PC-9 (cell line): ENCODE results near the gene APOB. TPM values are rescaled to one million over a fixed set of nuclear protein-coding genes. Genes with fewer than 3 reads are reported as not detected.
A peak's percentile ranks its signal among the peaks of the same experiment; 100 is the strongest.

Experiments used
- BruUV-seq: library from RNA; stranded (reverse); fragments of 400-500 nt; replicated peaks from 2 replicates; lab custom pipeline; 2021; lab: Mats Ljungman, UMichigan
- CTCF ChIA-PET: fragments of 300-600 bp; sonication (Branson Sonifier 250); formaldehyde crosslinking; loops from one replicate; lab custom pipeline; 2022; ENCODE audit warnings: antibody characterized with exemption; lab: Charles Lee
- POLR2A ChIA-PET: fragments of 300-600 bp; sonication (Branson Sonifier 250); formaldehyde crosslinking; loops from one replicate; lab custom pipeline; 2022; ENCODE audit warnings: antibody characterized with exemption; ENCODE audit not compliant: unreplicated experiment; lab: Charles Lee
- DNase-seq, 2 experiments: peaks; one replicate each; pipeline versions ENCODE4 v3.0.0 to v3.0.0-alpha.2; 2015 to 2022; ENCODE audit warnings: mixed read lengths in 1 of 2
- H2AFZ ChIP-seq: fragments of 200-600 bp; sonication (generic); 2 replicates; pipeline ENCODE4 v1.8.1; 2017; ENCODE audit warnings: antibody characterized with exemption
- H3F3A ChIP-seq: fragments of 200-600 bp; sonication (generic); 2 replicates; pipeline ENCODE4 v1.8.1; 2017; ENCODE audit warnings: antibody characterized with exemption, mild to moderate bottlenecking, low read depth; ENCODE audit not compliant: insufficient read depth
- H3K27ac ChIP-seq: fragments of 200-600 bp; sonication (generic); 2 replicates; pipeline ENCODE4 v1.6.1; 2016; ENCODE audit warnings: mixed run types
- H3K27me3 ChIP-seq: fragments of 200-600 bp; sonication (generic); 2 replicates; pipeline ENCODE4 v1.6.1; 2016; ENCODE audit warnings: low read depth, mixed run types; ENCODE audit not compliant: insufficient read depth
- H3K36me3 ChIP-seq: fragments of 200-600 bp; sonication (generic); 2 replicates; pipeline ENCODE4 v1.6.1; 2016; ENCODE audit warnings: low read depth, mixed run types
- H3K4me1 ChIP-seq: fragments of 200-600 bp; sonication (generic); replicated peaks from 2 replicates; pipeline ENCODE4 v1.6.1; 2016; ENCODE audit warnings: mixed run types; ENCODE audit not compliant: insufficient read depth
- H3K4me2 ChIP-seq: fragments of 200-600 bp; sonication (generic); 2 replicates; pipeline ENCODE4 v1.6.1; 2017; ENCODE audit warnings: mixed run types
- H3K4me3 ChIP-seq: fragments of 200-600 bp; sonication (generic); 2 replicates; pipeline ENCODE4 v1.6.1; 2016; ENCODE audit warnings: mixed run types
- H3K79me2 ChIP-seq: fragments of 200-600 bp; sonication (generic); 2 replicates; pipeline ENCODE4 v1.6.1; 2017; ENCODE audit warnings: low read depth, mixed run types
- H3K9me2 ChIP-seq: fragments of 200-600 bp; sonication (generic); 2 replicates; pipeline ENCODE4 v1.8.1; 2017; ENCODE audit warnings: mild to moderate bottlenecking; ENCODE audit not compliant: insufficient read depth
- H3K9me3 ChIP-seq: fragments of 200-600 bp; sonication (generic); 2 replicates; pipeline ENCODE4 v1.8.1; 2016; ENCODE audit warnings: low read depth; ENCODE audit not compliant: insufficient read depth
- H4K20me1 ChIP-seq: fragments of 200-600 bp; sonication (generic); 2 replicates; pipeline ENCODE4 v1.8.1; 2017; ENCODE audit not compliant: insufficient read depth
- EZH2 ChIP-seq: fragments of 200-600 bp; sonication (generic); IDR thresholded peaks from 2 replicates; pipeline ENCODE4 v1.8.0; 2017; ENCODE audit warnings: antibody characterized with exemption, low read depth
- intact Hi-C: fragments of 100-400 bp; cut with micrococcal nuclease; formaldehyde crosslinking; loops from one replicate; pipeline ENCODE4 v1.10.0; 2022; ENCODE audit not compliant: unreplicated experiment
- total RNA-seq: library from RNA; stranded (reverse); gene quantifications from 2 replicates; pipeline ENCODE4 v1.2.3, GENCODE V29; 2021
- TF ChIP-seq, protein P1 (sequence below): fragments of 200-600 bp; sonication (generic); conservative IDR thresholded peaks from 2 replicates; pipeline ENCODE4 v1.6.1; 2017; ENCODE audit warnings: mixed run types, antibody characterized with exemption, mild to moderate bottlenecking, moderate library complexity

The APOB gene
- total RNA-seq, 1 experiment from 2014 or later: not detected

GRCh38 chr2:21005700-21006422, 38.0 kb downstream of the APOB start:
- intact Hi-C loops: no loop called here
- Histone ChIP-seq H3K36me3 (no peaks in the 10 kb centered on the region), H3K79me2 (no peaks in the 10 kb centered on the region), H3K4me1 (no peaks in the 10 kb centered on the region), H3K27ac (no peak overlapping the region), H3K27me3 (peaks cover 79% of the 10 kb centered on the region), H3K9me2 (no peaks in the 10 kb centered on the region), H3F3A (no peaks in the 10 kb centered on the region), H4K20me1 (no peaks in the 10 kb centered on the region), H3K9me3 (0 out of 2 replicates have a peak, but pooled peaks cover 5% of the 10 kb centered on the region), H3K4me2 (no peak overlapping the region), H2AFZ (no peak overlapping the region), H3K4me3 (no peak overlapping the region)
- BruUV-seq: no TSS peak
- DNase-seq: peak in 1 of 2 experiments; percentile 11
- CTCF ChIA-PET: no interaction called here
- POLR2A ChIA-PET: no interaction called here
- TF ChIP-seq EZH2: no peak
- TF ChIP-seq, protein P1, sequence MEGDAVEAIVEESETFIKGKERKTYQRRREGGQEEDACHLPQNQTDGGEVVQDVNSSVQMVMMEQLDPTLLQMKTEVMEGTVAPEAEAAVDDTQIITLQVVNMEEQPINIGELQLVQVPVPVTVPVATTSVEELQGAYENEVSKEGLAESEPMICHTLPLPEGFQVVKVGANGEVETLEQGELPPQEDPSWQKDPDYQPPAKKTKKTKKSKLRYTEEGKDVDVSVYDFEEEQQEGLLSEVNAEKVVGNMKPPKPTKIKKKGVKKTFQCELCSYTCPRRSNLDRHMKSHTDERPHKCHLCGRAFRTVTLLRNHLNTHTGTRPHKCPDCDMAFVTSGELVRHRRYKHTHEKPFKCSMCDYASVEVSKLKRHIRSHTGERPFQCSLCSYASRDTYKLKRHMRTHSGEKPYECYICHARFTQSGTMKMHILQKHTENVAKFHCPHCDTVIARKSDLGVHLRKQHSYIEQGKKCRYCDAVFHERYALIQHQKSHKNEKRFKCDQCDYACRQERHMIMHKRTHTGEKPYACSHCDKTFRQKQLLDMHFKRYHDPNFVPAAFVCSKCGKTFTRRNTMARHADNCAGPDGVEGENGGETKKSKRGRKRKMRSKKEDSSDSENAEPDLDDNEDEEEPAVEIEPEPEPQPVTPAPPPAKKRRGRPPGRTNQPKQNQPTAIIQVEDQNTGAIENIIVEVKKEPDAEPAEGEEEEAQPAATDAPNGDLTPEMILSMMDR: no peak

GRCh38 chr2:21005111-21005699, 38.7 kb downstream of the APOB start:
- Histone ChIP-seq H3K27ac (no peak overlapping the region), H3K4me1 (no peaks in the 10 kb centered on the region), H3K27me3 (peaks cover 74% of the 10 kb centered on the region), H3K9me2 (no peaks in the 10 kb centered on the region), H3F3A (no peaks in the 10 kb centered on the region), H2AFZ (no peak overlapping the region), H3K79me2 (no peaks in the 10 kb centered on the region), H3K4me3 (no peak overlapping the region), H3K9me3 (0 out of 2 replicates have a peak, but pooled peaks cover 3% of the 10 kb centered on the region), H3K36me3 (no peaks in the 10 kb centered on the region), H3K4me2 (no peak overlapping the region), H4K20me1 (no peaks in the 10 kb centered on the region)
- ChIA-PET POLR2A (no interaction called here), CTCF (no interaction called here)
- intact Hi-C loops: no loop called here
- DNase-seq: peak in 1 of 2 experiments; percentile 6
- BruUV-seq: no TSS peak
- no peak for TF ChIP-seq EZH2
- TF ChIP-seq, protein P1: no peak

DNA sequence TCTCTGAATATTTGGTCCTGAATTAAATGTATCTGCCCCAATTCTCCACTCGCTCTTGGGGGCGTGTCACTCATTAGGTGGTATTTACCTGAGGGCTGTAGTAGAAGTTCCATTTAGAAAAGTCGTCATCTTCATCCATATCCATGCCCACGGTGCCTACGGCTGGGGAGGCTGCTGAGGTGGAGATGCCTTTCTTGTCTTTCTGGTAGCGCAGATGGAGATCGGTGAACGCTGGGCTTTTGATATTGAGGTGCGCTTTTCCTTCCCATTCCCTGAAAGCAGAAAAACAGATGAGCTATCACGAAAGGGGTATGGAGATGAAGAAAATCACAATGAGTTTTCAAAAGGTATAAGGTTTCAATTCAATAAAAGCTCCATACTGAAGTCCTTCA, 39.7 kb downstream of the APOB start:
- no TSS peak for BruUV-seq
- H3F3A ChIP-seq: no peaks in the 10 kb centered on the region
- intact Hi-C loops: no loop called here
- no peaks in the 10 kb centered on the region for H3K9me2 ChIP-seq
- H4K20me1 ChIP-seq: no peaks in the 10 kb centered on the region
- H3K36me3 ChIP-seq: no peaks in the 10 kb centered on the region
- ChIA-PET CTCF (no interaction called here), POLR2A (no interaction called here)
- H3K4me3 ChIP-seq: no peak overlapping the region
- H3K4me1 ChIP-seq: no peaks in the 10 kb centered on the region
- TF ChIP-seq, protein P1: no peak
- no peaks in the 10 kb centered on the region for H3K9me3 ChIP-seq
- no peak overlapping the region for H3K27ac ChIP-seq
- no peak overlapping the region for H3K4me2 ChIP-seq
- no peak for DNase-seq
- H2AFZ ChIP-seq: no peak overlapping the region
- peaks cover 64% of the 10 kb centered on the region for H3K27me3 ChIP-seq
- H3K79me2 ChIP-seq: no peaks in the 10 kb centered on the region
